Stomach smooth muscle (tissue), 2 donors: ENCODE data around the gene AKNA.

Source experiments
- H3K27ac ChIP-seq: one replicate; pipeline ENCODE4 v1.7.0; 2013; ENCODE audit warnings: mild to moderate bottlenecking, low read length, inconsistent platforms
- H3K27me3 ChIP-seq, 2 donors: one replicate each; pipeline ENCODE4 v1.7.0; 2013; ENCODE audit warnings: low read length in 2 of 2; ENCODE audit not compliant: insufficient read depth in 2 of 2, control insufficient read depth in 1 of 2
- H3K36me3 ChIP-seq, 2 donors: one replicate each; pipeline ENCODE4 v1.7.0; 2013; ENCODE audit warnings: low read length in 2 of 2; ENCODE audit not compliant: control insufficient read depth in 2 of 2, insufficient read depth in 2 of 2
- H3K4me1 ChIP-seq: one replicate; pipeline ENCODE4 v1.7.0; 2013; ENCODE audit warnings: low read length; ENCODE audit not compliant: control insufficient read depth, insufficient read depth
- H3K4me3 ChIP-seq, 2 donors: one replicate each; pipeline ENCODE4 v1.7.0; 2013; ENCODE audit warnings: low read length in 2 of 2
- H3K9ac ChIP-seq, 2 donors: one replicate each; pipeline ENCODE4 v1.7.0; 2013; ENCODE audit warnings: low read length in 2 of 2, mild to moderate bottlenecking in 1 of 2
- H3K9me3 ChIP-seq, 2 donors: one replicate each; pipeline ENCODE4 v1.7.0; 2013; ENCODE audit warnings: low read length in 2 of 2; ENCODE audit not compliant: control insufficient read depth in 2 of 2
- donor health status: healthy.
- donor health status: Pancreatic carcinoma.

The AKNA gene

GRCh38 chr9:114356792-114357191 is 31.0 kb downstream of the AKNA start:
- H3K36me3 ChIP-seq, result peaks cover 49 to 54% of the 10 kb centered on the region in 2 donors
- no peak overlapping the region for H3K4me3 ChIP-seq
- H3K27ac ChIP-seq, result peak overlapping the region; percentile 6
- no peaks in the 10 kb centered on the region for H3K27me3 ChIP-seq
- H3K9ac ChIP-seq, result no peak overlapping the region
- H3K9me3 ChIP-seq, result no peaks in the 10 kb centered on the region
- H3K4me1 ChIP-seq, result peaks cover 10% of the 10 kb centered on the region

- Histone ChIP-seq H3K9ac (no peak overlapping the region), H3K4me1 (peaks cover 10% of the 10 kb centered on the region), H3K27ac (peak overlapping the region; percentile 37), H3K9me3 (no peaks in the 10 kb centered on the region), H3K27me3 (no peaks in the 10 kb centered on the region), H3K4me3 (no peak overlapping the region), H3K36me3 (peaks cover 40 to 46% of the 10 kb centered on the region in 2 donors)
These were observed 32.0 kb downstream of the AKNA start for GRCh38 chr9:114355821-114356220.

GRCh38 chr9:114351932-114352331 is 35.9 kb downstream of the AKNA start:
- Histone ChIP-seq H3K4me3 (no peak overlapping the region), H3K27ac (no peak overlapping the region), H3K27me3 (no peaks in the 10 kb centered on the region), H3K4me1 (peaks cover 30% of the 10 kb centered on the region), H3K36me3 (peaks cover 28 to 33% of the 10 kb centered on the region in 2 donors), H3K9me3 (no peaks in the 10 kb centered on the region), H3K9ac (no peak overlapping the region)

DNA sequence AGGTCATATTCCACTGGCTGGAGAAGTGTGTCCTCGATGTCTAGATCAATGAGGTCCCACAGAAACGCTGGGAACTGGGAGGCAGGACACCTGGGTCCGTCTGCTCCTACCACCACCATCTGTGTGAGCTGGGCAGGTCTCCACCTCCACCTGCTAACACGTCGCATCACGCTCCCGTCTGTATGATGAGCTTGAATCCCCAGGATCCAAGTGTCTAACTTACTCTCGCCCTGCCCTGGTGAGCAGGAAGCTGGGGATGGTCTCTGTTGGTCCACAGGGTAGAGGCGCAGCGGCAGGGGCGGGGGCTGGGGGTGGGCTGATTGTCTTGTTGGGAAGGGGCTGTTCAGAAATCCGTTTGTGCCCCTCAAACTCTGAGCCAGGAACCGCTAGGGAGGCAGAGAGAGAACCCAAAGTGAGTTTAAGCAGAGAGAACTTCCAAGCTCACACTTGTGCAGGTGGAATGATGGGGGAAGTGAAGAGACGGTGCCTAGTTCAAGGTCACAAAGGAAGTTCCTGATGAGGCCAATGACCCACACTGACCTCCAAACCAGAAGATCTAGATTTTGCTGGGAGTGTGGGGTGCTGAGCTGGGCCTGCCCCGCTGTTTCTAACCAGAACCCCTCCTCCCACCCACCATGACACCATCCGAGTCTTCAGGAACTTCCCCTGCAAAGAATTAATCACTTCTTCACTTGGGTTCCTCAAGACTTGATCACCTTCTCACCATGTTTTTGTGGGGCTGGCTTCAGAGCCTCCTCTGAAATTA is 37.0 kb downstream of the AKNA start:
- Histone ChIP-seq H3K9me3 (no peaks in the 10 kb centered on the region), H3K36me3 (peaks cover 35 to 36% of the 10 kb centered on the region in 2 donors), H3K4me1 (peaks cover 23% of the 10 kb centered on the region), H3K9ac (no peak overlapping the region), H3K4me3 (no peak overlapping the region), H3K27ac (peak overlapping the region; percentile 88), H3K27me3 (no peaks in the 10 kb centered on the region)

- Histone ChIP-seq H3K27ac (peak overlapping the region; percentile 88), H3K36me3 (peaks cover 31 to 42% of the 10 kb centered on the region in 2 donors), H3K9me3 (no peaks in the 10 kb centered on the region), H3K4me1 (peaks cover 22% of the 10 kb centered on the region), H3K27me3 (no peaks in the 10 kb centered on the region), H3K9ac (peak overlapping the region in 1 of 2 donors; percentile 47), H3K4me3 (no peak overlapping the region)
These were observed 37.9 kb downstream of the AKNA start for GRCh38 chr9:114349713-114350480.

- H3K27ac ChIP-seq, result peak overlapping the region; percentile 88
- no peak overlapping the region for H3K4me3 ChIP-seq
- H3K36me3 ChIP-seq, result peaks cover 31 to 42% of the 10 kb centered on the region in 2 donors
- H3K4me1 ChIP-seq, result peaks cover 27% of the 10 kb centered on the region
- H3K27me3 ChIP-seq, result no peaks in the 10 kb centered on the region
- H3K9me3 ChIP-seq, result no peaks in the 10 kb centered on the region
- peak overlapping the region; percentile 23 to 58 for H3K9ac ChIP-seq
These were observed 38.8 kb downstream of the AKNA start for GRCh38 chr9:114348906-114349482.

- H3K9ac ChIP-seq, result peak overlapping the region; percentile 23 to 58
- H3K4me1 ChIP-seq, result peaks cover 32% of the 10 kb centered on the region
- no peak overlapping the region for H3K4me3 ChIP-seq
- peak overlapping the region; percentile 88 for H3K27ac ChIP-seq
- no peaks in the 10 kb centered on the region for H3K27me3 ChIP-seq
- peaks cover 28 to 44% of the 10 kb centered on the region in 2 donors for H3K36me3 ChIP-seq
- H3K9me3 ChIP-seq, result no peaks in the 10 kb centered on the region
These were observed 39.4 kb downstream of the AKNA start for GRCh38 chr9:114348261-114348905.

- H3K27ac ChIP-seq, result peak overlapping the region; percentile 88
- H3K9ac ChIP-seq, result no peak overlapping the region
These were observed 40.1 kb downstream of the AKNA start for GRCh38 chr9:114347675-114348074.

GRCh38 chr9:114346146-114346545 is 41.6 kb downstream of the AKNA start:
- Histone ChIP-seq H3K9ac (no peak overlapping the region), H3K27me3 (no peaks in the 10 kb centered on the region), H3K36me3 (peaks cover 34 to 58% of the 10 kb centered on the region in 2 donors), H3K4me3 (no peak overlapping the region), H3K27ac (no peak overlapping the region), H3K9me3 (no peaks in the 10 kb centered on the region), H3K4me1 (peaks cover 32% of the 10 kb centered on the region)

More at GRCh38 chr9:114347675-114348074, 40.1 kb downstream of the AKNA start:
- peaks cover 32% of the 10 kb centered on the region for H3K4me1 ChIP-seq
- H3K9me3 ChIP-seq, result no peaks in the 10 kb centered on the region
- H3K4me3 ChIP-seq, result no peak overlapping the region
- peaks cover 31 to 46% of the 10 kb centered on the region in 2 donors for H3K36me3 ChIP-seq
- no peaks in the 10 kb centered on the region for H3K27me3 ChIP-seq

DNA sequence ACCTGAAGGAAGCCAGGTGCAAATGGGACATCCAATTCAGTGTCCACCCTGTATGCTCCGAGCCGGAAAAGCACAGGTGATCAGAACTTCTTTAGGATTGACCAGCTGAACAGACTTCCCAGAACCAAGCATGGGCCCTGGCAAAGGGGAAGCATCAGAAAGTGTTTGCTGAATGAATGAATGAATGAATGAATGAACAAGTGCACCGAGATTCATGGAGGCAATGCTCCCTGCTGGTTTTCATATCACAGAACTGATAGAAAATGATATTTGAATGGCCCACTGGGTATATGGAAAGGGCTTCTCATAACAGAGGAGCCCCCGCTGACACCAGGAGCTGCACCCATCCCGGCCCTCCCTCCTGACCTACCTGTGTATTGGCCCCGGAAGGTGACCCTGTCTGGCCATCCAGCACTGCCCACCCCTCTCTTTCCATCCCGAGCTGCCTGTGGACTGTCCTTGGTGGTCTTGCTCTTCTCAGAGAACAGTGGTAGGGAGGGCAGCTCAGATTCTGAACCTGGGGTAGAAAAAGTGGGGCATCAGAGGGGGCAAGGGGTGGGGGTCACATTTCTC is 42.2 kb downstream of the AKNA start:
- Histone ChIP-seq H3K4me1 (peaks cover 32% of the 10 kb centered on the region), H3K9ac (no peak overlapping the region), H3K9me3 (no peaks in the 10 kb centered on the region), H3K4me3 (no peak overlapping the region), H3K27me3 (no peaks in the 10 kb centered on the region), H3K36me3 (peaks cover 38 to 60% of the 10 kb centered on the region in 2 donors), H3K27ac (no peak overlapping the region)
